ENCODE data around the gene ANKH. TPM values are rescaled to one million over a fixed set of nuclear protein-coding genes. Genes with fewer than 3 reads are reported as not detected.

The ANKH gene
- polyA plus RNA-seq, 1 donor from 2014 or later = 9.9 TPM

Small RNAs within 50 kb of the gene (small RNA-seq; reads per million reads assigned to genes)
- gene HNRNPKP5 = 0 reads per million in 3 experiments
- gene MIR4637 = 0 to 1.3 (median 0) reads per million in 3 experiments

Other genes with a start within 250 kb of the ANKH start
- gene OTULIN, start 207.1 kb downstream of the ANKH start, polyA plus RNA-seq = 12.7 and 19.9 TPM in 2 replicates

Data from neural cell (in vitro differentiated cells).